Activated gamma-delta T cell treated with anti-CD3 and anti-CD28 coated beads, Interleukin-2, amount 50 U/mL, for 16 hours (primary cell): ENCODE data around the gene RBM17.
"Not testable (repeated sequence)": the region's sequence is repeated elsewhere in the genome, so short reads cannot be mapped to it uniquely, and the experiment has no call there.

Experiments
- DNase-seq: peaks from one replicate; pipeline ENCODE4 v3.0.0-alpha.2; 2020; ENCODE audit warnings: low read depth

RBM17 gene

DNA sequence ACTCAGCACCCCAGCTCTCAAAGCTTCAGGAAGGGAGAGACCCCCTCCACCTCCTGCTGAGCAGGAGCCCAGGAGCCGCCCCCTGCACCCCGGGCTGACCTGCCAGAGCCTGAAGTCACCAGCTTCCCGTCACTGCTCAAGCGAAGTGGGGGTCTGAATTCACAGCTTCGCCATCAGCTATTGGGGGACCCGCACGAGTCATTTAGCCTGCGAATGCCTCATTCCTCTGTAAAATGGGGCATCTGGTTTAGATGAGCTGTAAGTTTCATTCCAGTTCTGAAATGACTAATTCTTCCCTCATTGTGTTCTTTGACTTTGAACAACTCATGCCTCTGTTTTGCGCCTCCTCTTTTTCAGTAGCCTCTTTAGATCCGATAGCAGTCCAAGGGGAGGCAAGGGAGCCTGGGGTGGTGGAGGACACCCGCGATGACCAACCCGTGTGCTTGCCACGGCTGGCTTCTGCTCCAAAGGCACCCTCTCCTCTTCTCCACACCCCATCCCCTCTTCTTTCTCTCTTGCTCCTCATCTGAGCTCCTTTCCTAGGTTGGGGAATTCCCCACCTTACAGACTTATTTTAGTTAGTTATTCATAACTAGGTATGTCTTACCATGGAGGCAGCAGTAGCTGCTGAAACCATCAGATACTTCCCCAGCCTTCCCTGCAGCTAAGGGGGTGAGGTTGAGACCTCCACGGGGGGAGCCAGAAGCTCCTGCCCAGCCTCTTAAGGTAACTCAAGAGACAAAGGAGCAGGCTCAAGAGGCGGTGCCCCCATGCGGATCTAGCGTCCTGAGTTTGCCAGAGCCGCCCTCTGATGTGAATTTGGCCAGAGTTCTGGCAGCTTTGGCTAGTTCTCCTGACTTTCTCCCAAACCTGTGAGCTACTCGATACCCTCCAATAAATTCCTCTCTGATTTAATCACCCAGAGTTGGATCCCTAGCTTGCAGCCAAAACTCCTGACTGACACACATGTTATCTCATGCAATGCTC, 47.7 kb downstream of the RBM17 start:
- no peak for DNase-seq

- no peak for DNase-seq
Measured at GRCh38 chr10:6138456-6138855, 49.6 kb downstream of the RBM17 start.

DNA sequence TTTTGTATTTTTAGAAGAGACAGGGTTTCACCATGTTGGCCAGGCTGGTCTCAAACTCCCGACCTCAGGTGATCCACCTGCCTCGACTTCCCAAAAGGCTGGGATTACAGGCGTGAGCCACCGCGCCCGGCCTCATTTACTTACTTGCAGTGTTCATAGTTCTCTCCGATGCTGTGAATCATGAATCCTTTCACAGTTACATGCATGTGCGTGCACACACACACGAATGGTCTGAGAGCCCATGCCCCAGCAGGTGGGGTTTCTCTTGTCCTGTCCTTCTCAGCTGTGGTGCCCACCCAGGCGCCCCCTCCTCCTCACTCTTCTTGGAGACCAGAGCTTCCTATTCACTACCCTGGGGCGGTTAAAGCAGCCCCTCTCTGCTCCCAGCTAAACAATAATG, 50.6 kb downstream of the RBM17 start:
- DNase-seq = no peak

GRCh38 chr10:6140141-6140841, 51.5 kb downstream of the RBM17 start:
- DNase-seq = no peak

GRCh38 chr10:6140965-6141295, 52.1 kb downstream of the RBM17 start:
- no peak for DNase-seq

DNA sequence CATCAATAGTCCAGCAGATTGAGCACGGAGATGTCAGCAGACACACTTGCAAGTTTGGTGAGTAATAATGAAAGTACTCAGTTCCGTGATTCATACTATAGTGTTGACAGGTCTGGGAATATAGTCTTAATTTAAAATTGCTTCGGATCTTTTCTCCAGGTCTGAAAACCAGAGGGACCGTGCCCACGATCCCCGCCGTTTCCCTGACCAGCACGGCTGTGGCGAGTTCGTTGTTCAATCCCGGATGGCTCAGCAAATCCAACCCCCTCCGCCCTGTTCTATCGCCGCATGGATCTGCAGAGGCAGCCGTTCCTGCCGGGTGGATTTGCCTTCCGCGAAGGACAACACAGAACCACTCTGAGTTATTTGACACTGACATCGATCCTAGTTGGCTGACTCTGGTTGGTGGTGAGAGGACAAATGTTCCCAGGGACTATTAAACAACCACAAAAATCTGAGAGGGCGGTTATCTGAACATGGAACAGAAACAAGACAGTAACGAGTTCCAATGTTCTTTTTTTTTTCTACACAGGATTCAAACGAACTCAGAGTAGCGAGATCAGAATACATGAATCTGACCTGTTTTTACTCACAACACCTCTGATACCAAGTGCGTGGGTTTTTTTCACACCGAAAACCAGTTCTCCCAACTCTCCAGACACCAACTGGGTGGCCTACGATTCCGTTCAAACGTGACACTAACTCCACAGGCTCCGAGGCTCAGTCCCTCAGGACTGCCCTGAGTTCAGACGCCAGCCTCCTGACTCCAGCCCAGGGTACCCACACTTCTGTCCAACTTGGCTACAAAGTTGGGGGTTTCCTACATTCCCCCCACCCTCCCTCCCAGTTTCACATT, 52.7 kb downstream of the RBM17 start:
- no peak for DNase-seq

DNA sequence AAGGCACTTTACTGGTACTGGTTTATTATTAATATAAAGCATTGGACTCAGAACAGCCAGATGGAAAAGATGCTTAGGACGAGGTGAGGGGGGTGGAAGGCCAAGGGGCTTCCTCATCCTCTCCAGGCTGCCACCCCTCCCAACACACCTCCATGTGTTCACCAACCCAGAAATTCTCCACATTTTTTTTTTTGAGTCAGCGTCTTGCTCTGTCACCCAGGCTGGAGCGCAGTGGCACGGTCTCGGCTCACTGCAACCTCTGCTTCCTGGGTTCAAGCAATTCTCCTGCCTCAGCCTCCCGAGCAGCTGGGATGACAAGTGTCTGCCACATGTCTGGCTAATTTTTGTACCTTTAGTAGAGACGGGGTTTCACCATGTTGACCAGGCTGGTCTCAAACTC, 53.4 kb downstream of the RBM17 start:
- not testable (repeated sequence) for DNase-seq

GRCh38 chr10:6142644-6143043, 53.8 kb downstream of the RBM17 start:
- no peak for DNase-seq

- no peak for DNase-seq
Measured at GRCh38 chr10:6143181-6143580, 54.3 kb downstream of the RBM17 start.

DNA sequence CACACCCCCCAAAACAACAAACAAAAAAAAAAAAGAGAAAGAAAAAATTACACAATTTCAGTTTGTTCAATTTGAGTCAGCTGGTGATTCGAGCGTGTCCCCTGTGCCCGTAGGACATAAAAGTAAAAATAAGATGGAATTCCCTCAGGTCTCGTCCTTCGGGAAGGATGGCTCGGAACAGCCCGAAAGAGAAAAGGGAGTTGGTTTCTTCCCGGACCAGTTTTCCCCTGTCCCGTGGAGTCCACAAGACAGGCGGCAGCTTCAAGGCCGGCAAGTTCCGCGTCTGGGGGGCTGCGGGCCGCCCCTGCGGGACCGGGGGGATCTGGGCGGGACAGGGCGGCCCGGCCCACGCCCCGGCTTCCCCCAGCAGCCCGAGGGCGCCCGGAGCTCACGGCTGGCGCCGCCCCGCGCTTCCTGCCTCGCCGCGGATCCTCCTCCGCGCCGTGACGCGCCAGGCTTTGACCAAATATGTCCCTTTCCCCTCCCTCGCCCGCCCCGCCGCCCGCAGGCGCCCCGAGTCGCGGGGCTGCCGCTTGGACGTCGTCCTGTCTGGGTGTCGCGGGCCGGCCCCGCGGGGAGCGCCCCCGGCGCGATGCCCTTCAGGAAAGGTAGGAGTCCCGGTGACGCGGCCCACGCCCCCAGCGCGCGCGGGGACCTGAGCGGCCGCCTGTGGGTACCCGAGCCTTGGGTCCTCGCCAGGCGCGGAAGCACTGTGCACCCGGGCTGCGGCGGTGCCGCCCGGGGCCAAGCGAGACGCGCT, 55.8 kb downstream of the RBM17 start:
- DNase-seq = peak; percentile 80

DNA sequence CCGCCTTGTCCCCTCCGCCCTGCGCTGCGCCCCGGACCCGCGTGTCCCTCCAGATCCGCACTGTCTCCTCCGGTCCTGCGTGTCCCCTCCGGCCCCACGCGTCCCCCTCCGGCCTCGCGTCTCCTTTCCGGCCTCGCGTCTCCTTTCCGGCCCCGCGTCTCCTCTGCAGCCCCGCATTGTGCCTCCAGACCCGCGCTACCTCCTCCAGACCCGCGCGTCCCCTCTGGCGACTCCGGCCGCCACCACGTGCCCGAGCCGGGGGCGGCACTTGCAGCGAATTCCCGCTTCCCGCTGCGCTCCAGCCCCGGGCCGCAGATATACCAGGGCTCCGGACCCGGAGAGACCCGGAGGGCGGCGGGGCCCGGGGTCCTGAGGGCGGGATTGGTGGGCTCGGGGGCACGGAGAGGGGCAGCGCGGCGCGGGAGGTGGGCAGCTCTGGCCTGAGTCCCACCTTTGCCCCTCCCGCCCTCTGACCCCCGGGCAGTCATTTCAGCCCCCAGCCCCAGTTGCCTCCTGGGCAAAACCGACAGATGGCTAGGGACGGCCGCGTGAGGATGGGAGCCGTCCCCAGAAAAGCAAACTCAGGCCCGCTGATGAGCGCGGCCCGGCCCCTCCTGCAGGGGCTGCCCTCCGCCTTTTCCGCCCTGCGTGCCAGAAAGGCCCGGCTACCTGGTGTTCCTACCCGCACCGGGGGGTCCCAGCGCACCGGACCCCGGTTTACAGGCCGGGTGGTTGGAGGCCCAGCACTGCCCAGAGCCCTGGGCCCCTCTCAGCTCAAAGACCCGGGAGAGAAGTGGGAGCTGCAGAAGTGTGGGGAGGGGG, 56.5 kb downstream of the RBM17 start:
- DNase-seq = no peak

DNA sequence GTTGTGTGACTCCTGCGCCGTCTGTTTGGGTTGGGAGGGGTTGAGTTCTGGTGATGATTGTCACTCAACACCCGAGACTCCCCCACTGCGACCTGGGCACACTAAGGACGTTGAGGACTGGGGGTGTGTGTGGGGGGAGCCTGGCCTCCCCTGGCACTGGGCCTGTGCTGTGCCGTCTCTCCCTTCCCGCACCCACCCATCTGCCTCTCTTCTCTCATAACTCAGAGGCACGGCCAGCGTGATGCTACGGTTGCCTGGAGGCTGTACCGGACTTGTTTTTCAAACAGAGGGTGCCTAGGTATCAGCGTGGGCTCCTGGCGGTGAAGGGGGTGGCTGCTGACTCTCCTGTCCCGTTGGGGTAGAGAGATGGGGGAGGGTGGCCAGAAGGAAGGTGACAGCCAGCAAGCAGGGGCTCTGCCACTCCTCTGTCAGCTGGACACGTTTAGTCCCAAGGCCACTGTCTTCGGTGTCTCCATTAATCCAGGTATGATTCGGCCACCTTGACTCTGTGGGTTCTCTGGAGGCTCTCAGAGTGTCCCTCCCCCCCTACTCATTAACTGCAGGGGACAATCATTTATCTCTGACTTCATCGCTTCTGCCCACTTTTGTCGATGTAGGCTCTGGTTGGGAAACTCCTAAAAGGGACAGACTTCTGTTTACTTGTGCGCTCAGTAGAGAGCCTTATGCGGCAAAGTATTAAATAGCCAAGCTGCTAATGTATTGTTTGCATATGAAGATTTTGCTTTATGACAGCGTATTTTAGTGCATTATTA, 57.4 kb downstream of the RBM17 start:
- no peak for DNase-seq

DNA sequence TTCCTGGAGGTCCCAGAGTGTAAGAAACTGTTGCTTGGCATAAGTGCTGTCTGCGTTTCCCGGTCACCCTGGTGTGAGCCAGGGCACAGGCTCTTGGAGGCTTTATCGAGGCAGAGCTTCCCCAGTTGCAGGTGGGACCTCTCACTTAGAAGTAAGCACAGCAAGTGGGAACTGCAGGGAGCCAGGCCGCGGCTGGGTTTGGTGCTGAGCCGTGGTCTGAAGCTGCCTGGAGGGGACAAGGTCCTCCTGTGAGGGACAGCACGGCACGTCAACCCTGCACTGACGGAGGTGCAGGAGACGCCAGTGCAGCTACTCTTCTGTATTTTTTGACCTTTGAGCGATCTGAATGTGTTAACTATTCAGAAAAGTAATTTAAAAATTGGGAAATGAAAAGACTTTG, 58.1 kb downstream of the RBM17 start:
- DNase-seq = no peak

DNA sequence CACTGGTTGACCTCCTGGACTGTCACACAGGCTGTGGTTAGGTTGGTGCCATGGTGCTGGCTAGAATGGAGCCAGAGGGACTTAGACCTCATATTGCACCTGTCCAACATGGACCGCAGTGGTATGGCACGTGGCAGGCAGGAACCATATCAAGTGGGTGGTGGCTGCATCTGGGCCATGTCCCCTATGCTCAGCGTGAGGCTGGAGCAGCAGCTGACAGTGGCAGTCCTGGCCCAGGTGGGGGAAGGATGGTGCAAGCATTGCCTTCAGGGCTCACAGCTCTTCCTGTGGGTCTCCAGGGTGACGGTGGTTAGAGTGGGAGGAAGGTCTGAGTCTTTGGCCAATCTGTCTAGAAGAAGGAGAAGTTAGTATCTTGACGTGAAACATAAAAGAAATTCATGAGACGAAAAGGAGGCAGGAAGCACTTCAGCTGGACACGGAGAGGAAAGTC, 59.4 kb downstream of the RBM17 start:
- DNase-seq = no peak

- no peak for DNase-seq
Measured at GRCh38 chr10:6148908-6149307, 60.1 kb downstream of the RBM17 start.

DNA sequence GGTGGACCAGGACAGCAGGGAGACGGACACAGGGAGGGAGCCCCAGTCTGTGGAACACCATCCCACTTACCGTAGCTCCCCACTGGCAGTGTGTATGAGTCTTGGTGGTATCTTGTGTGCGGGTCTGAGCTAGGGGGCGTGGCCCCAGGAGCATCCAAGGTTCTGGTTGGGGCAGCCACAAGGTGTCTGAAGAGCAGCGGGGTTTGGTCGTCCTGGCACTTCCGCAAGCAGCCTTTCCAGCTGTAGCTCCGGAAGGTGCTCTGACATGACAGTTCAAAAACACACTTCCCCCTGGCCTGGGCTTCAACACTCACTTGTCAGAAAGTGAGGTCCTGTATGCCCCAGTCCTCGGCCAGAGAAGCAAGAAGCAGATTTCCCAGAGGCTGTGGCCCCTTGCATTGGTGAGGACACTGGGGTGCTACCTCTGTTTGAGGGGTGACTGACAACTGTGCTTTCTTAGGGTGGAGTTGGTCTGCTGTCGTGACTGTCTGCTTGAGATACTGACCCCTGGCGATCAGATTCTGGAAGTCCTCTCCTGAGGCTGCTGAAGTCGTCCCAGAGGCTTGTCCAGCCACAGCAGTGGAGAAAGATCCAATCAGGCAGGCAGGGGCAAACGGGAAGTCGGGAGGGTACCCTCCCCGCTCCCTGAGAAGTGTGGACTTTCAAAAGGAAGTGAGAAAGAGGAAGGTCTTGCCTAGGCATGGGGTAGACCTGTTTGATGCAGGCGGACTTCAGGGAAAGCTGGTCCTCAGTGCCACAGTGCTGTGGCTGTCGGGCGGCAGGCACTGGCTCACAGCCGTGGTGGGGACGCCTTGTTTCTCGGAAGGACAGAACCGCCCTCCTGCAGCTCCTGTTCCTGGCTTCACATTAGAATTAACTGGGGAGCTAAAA, 62.5 kb downstream of the RBM17 start:
- no peak for DNase-seq

GRCh38 chr10:6153845-6154244, 65.0 kb downstream of the RBM17 start:
- DNase-seq = no peak

- no peak for DNase-seq
Measured at GRCh38 chr10:6154566-6154965, 65.7 kb downstream of the RBM17 start.

- no peak for DNase-seq
Measured at GRCh38 chr10:6158276-6158675, 69.4 kb downstream of the RBM17 start.
